Measurements from ENCODE around the gene SCAI.
"Not testable (repeated sequence)": the region's sequence is repeated elsewhere in the genome, so short reads cannot be mapped to it uniquely, and the experiment has no call there.

SCAI gene

DNA sequence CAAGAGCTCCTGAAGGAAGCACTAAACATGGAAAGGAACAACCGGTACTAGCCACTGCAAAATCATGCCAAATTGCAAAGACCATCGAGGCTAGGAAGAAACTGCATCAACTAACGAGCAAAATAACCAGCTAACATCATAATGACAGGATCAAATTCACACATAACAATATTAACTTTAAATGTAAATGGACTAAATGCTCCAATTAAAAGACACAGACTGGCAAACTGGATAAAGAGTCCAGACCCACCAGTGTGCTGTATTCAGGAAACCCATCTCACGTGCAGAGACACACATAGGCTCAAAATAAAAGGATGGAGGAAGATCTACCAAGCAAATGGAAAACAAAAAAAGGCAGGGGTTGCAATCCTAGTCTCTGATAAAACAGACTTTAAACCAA lies 131.3 kb downstream of the SCAI start:
- DNase-seq = not testable (repeated sequence)

DNA sequence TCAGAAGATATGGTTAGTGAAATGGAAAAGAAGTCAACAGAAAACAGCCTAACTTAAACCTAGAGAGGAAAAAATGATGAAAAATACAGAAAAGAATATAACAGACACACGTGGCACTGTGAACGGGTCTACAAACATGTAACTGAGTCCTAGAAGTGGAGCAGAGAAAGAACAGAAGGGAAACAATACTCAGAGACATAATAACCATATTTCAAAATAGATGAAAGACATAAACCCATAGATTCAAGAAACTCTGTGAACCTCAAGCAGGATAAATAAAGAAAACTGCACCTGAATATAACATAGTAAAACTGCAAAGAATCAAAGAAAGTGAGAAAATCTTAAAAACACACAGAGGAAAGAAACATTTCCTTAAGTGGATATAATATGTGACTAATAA lies 134.7 kb downstream of the SCAI start:
- DNase-seq = no peak

DNA sequence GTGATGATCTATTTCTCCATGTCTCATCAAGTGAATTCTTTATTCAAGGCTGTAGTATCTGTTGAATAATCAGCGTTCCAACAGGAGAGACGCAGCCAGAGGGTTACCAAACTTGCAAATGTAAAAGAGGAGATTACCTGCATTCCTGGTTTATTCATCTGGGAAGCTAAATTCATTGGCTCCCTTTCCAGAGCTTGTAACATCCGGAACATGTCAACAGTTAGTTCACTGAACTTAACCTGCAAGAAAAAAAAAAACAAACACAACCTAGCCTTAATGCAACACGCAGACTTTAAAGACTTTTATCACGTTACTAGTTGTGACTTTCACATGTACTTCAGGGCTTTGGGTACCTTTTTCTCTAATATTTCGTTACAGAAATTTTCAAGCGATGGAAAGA lies 140.0 kb downstream of the SCAI start:
- DNase-seq = no peak

DNA sequence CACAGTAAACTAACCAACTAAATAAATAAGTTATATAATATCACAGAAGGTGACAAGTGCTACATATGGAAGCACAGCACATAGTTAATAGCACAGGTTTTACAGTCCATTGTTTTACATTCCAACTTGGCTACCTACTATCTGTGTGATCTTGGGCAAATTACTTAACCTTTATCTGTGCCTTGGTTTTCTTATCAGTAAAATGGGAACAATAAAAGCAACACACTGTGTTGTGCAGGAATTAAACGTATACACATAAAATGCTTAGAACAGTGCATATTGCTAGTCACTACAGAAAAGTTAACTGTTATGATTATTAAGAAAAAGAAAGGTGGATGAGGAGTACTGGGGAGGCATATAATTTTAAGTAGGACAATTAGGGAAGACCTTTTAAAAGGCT lies 159.6 kb downstream of the SCAI start:
- DNase-seq = no peak

DNA sequence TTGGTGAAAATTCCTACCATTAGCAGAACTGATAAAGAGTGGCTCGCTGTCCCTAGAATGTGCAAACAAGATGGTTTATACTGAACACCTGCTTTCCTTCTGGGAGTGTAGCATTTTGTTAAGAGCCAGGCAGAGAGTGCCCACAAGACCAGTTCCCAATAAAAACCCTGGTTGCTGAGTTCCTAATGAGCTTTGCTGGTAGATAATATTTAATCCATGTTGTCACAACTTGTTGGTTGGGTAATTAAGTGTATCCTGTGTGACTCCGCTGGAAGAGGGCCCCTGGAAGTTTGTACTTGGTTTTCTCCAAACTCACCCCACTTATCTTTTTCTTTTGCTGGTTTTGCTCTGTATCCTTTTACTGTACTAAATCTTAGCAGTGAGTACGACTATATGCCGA lies 162.9 kb downstream of the SCAI start:
- DNase-seq = no peak

DNA sequence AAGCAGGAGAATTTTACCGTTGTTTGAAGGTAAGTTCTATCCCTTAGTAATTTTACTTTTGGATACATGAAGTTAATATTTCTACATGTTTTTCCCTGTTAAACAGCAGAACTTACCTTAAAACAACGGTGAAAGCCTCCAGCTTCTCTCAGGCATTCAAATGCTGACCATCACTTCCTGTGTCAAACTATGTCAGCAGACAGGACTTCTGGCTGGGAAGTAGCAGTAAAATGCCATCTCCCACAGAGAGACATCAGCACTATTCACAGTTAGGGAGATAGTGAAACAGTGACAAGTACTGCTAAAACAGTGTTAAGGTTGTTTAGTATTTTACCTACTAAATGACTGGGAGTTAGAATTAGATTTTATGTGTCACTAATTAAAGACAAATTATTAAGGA lies 168.2 kb downstream of the SCAI start:
- no peak for DNase-seq

DNA sequence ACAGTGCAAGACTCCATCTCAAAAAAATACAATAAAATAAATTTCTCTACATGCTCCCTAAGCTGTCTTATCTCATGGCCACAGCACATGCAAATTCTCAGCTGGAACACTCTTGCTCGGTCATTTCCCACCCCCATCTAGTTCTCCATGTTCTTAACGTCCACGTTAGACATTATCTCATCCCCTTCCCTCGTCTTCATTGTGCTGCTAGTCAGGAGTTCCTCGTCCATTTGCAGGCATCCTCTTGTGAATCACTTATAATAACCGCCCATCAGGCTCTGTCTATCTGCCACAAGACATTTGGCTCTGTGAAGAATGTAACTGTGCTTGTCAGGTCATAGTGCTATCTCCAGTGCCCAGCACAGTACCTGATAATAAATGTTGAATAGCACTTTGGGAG lies 169.5 kb downstream of the SCAI start:
- no peak for DNase-seq

DNA sequence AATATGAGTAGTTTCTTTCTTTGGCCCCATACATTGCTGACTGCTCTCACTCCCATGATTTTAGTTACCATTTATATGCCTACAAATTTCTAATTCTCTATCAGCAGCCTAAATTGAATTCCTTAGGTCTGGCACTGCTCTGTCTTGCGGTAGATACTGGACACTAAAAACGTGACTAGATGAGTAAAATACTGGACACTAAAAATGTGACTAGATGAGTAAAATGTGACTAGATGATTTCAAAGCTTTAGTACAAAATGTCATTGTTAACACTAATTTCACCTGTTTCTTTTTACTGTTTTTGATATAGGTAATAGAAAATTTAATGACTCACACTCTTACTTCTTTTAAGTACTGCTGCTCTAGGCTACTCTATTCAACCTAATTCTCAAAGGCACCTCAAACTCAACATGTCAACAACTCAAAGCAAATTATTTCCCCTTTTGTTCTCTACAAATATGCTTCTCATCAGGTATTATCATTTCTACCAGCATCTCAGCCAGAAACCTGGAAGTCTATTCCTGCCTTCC lies 171.0 kb downstream of the SCAI start:
- no peak for DNase-seq

DNA sequence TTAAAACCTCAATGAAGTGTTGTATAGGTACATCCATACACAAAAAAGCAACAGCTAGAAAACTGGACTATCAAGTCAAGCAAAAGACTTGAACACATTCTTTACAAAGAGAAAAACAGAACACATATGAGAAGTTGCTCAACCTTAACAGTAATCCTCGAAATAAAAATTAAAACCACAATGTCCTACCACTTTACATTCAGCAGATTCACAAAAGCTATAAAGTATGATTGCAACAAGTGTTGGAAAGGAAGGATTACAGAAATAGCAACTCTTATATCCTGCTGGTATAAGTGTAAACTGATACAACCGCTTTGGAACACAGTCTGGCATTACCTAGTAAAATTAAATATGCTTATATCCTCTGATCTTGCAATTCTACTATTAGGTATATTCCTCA lies 173.9 kb downstream of the SCAI start:
- no peak for DNase-seq

DNA sequence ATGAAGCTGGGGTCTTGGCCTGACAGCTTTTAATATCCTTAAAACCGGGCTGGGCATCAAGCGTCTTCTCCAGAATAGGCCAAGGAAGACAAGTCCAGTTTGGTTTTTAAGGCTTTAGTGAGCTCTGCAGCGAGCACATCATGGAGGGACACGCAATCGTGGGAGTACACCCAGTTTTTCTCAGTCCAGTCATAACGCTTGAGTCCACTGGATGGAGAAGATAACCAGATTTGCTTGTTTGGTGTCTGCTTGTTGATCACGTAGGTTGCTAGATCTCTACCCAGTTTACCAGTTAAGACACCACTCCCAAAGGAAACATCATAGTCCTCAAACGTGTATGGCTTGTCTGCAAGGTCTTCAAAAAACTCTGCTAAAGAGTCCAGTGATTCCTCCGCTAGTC lies 175.1 kb downstream of the SCAI start:
- DNase-seq = no peak

DNA sequence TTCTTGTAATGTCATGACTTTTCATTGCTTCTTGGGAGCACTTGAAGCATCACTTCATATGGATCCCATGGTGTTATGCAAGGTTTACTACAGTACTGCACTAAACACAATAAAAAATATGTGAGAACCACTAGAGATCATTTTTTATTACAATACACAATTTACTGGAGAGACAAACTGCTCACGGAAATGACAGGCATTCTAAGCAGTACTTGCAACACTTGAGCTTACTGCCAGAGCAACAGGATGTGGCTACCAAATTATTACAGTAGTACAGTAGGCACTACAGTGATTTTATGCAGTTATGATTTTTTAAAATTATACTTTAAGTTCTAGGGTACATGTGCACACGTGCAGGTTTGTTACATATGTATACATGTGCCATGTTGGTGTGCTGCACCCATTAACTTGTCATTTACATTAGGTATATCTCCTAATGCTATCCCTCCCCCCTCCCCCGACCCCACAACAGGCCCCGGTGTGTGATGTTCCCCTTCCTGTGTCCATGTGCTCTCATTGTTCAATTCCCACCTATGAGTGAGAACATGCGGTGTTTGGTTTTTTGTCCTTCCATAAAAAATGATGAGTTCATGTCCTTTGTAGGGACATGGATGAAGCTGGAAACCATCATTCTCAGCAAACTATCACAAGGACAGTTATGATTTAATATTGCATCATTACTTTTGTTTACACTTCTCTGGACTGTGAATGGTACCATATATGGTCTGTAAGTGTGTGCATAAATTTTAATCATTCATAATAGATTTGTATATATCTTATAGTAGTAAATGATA lies 177.4 kb downstream of the SCAI start:
- not testable (repeated sequence) for DNase-seq

DNA sequence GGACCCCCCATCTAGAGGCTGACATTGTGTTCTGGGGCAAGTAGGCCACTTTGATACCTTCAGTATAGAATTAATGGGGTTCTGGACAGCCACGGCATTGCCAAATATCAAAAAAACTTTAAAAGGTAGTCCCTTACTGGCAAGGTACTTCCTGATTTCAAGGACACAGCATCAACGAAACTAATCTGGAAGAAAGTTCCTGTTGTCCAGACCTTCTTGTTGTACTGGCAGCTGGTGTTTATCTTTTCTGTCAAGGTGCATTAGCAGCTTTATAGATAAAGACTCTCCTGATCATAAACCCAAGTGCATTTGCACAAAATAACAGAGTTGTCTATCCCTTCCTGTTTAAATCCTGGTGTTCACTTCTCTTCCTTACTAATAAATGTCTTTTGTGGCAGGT lies 178.7 kb downstream of the SCAI start:
- DNase-seq = no peak

DNA sequence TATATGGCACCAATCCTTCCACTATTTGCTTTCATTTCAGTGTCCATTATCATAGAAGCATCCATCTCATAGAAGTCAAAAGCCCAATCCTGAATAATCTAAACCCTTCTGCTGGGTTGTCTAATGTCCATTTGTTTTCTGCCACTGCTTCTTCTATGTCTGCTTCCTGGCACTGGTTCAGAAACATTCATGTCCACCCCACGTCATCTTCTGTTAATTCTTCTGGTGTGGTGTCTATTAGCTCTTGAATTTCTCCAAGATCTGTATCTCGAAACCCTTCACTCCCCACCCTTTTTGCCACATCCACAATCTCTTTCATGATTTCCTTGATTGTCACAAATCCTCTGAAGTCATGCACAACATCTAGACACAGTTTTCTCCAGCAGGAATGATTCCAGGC lies 179.3 kb downstream of the SCAI start:
- no peak for DNase-seq

DNA sequence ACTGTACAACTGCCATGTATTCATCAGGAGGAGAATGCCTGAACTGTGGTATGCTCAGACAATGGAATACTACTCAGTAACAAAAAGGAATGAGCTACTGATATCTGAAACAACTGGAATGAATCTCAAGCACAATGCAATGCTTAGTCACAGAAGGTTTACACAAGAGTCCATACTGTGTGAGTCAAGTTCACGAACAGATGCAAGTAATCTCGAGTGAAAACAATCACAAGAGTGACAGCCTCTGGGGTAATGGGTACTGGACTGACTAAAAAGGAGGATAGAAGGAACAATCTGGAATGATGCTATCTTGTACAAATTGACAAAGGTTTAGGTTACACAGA lies 182.9 kb downstream of the SCAI start:
- DNase-seq = no peak

DNA sequence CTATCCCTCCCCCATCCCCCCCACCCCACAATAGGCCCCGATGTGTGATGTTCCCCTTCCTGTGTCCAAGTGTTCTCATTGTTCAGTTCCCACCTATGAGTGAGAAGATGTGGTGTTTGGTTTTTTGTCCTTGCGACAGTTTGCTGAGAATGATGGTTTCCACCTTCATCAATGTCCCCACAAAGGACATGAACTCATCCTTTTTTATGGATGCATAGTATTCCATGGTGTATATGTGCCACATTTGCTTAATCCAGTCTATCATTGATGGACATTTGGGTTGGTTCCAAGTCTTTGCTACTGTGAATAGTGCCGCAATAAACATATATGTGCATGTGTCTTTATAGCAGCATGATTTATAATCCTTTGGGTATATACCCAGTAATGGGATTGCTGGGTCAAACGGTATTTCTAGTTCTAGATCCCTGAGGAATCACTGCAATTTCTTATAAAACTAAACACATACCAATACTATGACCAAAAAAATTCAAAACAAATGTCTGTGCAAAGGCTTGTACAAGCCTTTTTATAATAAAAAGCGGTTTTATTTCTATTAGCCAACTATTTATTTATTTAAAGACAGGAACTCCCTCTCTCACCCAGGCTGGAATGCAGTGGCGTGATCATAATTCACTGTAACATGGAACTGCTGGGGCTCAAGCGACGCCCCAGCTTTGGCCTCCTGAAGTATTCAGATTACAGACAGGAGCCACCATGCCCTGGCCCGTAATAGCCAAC lies 183.5 kb downstream of the SCAI start:
- DNase-seq = not testable (repeated sequence)

DNA sequence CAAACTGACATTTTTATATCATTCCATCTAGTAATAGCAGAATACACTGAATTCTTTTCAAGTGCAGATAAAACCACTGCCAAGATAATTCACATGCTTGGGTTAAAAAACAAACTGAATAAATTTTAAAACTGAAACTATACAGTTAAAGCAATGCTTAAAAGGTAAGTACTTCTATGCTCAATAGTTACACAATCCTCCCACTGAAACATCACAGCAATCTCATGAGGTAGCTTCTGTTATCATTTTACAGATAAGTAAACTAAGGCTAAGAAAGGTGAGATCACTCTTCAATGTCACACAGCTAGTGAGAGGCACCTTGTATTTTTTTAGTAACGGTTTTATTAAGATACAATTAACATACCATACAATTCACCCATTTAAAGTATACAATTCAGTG lies 189.1 kb downstream of the SCAI start:
- no peak for DNase-seq

DNA sequence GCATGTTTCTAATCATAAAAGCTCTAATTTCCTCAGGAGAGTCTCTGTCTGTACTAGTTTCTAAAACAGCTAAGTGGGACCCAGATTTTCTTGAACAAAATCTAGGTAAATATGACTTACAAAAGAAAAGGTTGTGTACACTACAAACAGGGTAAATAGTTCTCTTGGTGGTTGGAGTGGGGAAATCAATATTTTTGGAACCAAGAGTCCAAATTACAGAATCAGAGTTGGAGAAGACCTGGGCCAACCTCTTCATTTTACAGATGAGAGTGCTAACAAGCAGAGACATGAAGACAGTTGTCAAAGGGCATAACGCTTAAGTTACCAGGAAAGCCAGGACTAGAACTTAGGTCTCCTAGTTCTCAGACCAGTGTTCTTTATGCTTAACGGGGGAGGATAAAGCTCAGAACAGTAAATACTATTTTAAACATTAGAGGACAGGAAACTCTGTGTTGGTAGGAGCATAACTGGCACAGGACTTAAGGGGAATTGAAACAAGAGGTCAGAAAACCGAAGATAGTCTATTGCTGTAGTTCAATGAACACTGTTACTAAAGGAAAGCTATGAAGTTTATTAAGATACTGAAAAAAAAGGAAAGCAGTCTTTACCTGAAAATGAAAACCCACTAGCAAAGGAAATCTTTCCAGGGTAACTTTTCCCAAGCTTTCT lies 193.1 kb downstream of the SCAI start:
- no peak for DNase-seq

DNA sequence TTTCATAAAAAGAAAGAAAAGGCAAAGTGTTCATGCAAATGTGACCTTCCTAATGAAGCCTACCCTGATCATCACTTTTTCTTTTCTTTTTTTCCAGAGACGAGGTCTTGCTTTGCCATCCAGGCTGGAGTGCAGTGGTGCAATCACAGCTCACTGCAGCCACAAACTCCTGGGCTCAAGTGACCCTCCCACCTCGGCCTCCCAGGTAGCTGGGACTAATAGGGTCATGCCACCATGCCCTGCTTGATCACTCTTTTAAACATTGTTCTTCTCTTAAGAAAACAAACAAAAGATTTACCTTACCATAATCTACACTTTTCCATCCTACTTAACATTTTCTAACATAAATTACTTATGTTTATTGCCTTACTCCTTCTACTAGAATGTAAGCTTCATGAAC lies 193.9 kb downstream of the SCAI start:
- no peak for DNase-seq

DNA sequence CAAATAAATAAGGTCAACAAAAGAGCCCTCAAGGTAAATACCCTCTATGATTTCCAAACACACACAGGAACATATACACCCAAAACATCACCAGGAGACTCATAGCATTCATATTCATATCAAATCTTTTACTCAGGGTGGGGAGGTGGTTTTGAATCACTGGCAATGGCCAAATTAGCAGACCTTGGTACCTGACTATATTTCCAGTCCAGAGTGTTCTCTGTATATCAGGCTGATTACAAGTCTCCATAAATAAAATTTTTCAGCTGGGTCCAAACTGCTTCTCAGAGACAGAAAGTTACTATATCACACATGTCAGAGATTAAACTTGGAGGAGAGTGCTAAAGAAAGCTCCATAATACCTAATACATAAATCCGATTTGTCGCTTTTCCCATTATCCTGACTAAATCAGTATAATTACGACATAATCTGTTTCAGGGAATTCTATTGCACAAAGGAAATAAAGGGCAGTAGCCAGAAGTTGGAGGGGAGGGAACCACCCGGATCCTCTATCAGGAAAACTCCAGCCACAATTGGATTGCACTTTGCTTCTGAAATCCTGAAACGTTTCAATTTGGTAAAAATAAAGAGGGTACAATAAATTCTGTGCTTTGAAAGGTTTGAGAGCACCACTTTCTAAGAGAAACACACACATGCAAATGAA lies 195.5 kb downstream of the SCAI start:
- DNase-seq = no peak

DNA sequence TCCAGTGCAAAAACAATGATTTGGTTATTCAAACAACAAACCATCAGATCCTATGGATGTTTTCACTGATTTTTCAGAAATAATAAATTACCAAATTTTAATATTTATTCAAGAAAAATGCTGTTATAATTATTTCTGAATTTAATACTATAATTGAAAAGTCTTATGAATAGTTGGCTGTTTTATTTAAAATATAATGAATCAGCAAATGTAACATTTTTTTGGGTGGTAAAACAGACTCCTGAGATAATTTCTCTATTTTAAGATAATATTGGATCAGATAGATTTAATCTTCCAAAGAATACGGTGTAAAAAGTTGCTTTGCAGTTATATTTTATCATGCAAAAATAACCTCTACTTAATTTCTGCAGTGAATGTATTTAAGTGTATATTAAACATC lies 197.2 kb downstream of the SCAI start:
- DNase-seq = no peak

DNA sequence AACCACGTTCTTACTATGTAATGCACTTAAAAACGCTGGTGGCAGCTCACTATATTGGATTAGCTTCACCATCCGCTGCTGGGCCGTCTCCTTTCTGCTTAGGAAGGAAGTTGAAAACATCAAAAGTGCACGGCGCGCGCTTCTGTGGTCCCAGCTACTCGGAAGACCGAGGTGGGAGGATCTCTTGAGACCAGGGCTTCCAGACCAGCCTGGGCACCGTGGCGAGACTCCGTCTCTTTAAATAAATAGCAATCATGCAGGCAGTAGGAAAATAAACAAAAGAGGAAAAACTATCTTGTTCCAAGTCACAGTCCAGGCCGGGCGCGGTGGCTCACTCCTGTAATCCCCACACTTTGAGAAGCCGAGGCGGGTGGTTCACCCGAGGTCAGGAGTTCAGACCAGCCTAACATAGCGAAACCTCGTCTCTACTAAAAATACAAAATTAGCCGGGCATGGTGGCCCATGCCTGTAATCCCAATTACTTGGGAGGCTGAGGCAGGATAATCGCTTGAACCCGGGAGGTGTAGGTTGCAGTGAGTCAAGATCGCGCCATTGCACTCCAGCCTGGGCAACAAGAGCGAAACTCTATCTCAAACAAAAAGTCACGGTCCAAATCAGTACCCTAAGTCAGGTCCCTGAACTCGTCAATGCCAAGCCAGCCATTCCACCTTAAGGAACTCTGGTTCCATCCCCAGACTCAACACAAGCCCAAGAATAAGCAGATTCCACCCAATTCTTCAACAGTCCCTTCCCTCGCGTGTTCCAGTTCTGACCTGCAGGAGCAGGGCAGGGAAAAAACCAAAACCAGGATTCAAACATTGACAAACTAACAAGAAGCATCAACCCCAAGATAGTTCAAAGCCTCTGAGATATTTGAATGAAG lies 201.4 kb downstream of the SCAI start:
- DNase-seq = peak; percentile 53 to 56
